Fibroblast of skin of left quadriceps (primary cell): ENCODE results near the gene RIPOR3.
"Not testable (repeated sequence)": the region's sequence is repeated elsewhere in the genome, so short reads cannot be mapped to it uniquely, and the experiment has no call there.

Source experiments
- DNase-seq, 2 experiments: peaks; one replicate each; pipeline ENCODE4 v3.0.0-alpha.2; 2013; ENCODE audit warnings: low read depth in 2 of 2

RIPOR3 gene

DNA sequence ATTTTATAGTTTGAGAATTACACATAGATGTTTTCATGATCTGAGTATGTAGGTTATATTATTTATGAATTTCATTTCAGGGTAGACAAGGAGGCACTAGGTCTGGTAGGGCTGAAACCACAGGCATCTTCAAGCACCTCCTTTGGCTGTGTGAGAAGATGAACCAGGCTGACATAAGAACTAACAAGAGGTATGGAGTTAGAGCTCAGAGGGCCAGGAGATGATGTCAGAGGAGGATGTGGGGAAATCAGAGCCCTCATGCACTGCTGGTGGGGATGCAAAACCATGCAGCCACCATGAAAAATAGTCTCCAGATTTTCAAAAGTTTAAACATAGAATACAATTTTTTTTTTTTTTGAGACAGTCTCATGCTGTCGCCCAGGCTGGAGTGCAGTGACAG is 13.6 kb upstream of the RIPOR3 start:
- no peak for DNase-seq

DNA sequence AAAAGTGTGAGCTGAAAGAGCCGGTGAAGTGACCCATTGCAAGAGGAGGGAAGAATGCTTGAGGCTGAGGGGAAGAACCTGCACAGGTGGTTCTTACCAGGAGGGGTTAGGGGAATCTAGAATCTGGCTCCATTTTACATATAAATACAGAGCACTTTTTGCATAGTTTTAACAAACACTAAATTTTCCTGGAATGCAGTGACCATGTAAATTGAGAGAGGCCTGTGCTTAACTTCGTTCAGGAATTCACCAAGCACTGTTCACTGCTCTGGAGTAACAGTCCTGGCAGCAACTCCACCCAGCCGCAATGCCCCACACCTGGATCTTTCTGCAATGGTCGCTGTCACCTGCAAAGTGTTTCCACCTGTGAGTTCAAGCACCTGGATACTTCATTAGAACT is 13.2 kb upstream of the RIPOR3 start:
- no peak for DNase-seq

DNA sequence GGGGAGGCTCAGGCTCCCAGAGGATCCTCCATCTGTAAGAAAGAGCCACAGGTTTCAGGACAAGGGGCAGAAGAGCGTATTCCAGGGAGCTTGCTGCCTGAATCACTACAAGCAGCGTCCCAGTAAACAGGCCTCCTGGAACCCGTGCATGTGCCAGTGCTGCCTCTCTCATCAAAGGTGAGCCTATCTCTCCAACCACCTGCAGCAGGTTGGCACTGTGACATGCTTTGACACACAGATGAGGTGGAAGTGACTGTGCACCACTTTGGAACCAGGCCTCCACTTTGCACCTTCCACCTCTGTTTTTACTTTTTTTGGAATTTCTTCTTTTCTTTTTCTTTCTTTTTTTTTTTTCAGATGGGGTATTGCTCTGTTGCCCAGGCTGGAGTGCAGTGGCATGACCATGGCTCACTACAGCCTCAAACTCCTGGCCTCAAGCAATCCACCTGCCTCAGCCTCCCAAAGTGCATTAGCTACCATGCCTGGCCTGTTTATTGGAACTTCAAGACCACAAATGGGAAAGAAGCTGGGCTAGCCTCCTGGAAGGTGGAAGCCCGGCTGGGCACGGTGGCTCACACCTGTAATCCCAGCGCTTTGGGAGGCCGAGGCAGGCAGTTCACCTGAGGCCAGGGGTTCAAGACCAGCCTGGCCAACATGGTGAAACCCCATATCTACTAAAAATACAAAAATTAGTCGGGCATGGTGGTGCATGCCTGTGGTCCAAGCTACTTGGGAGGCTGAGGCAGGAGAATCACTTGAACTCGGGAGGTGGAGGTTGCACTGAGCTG is 12.5 kb upstream of the RIPOR3 start:
- not testable (repeated sequence) for DNase-seq

- no peak for DNase-seq
These were observed 10.0 kb upstream of the RIPOR3 start for GRCh38 chr20:50701041-50701963.

DNA sequence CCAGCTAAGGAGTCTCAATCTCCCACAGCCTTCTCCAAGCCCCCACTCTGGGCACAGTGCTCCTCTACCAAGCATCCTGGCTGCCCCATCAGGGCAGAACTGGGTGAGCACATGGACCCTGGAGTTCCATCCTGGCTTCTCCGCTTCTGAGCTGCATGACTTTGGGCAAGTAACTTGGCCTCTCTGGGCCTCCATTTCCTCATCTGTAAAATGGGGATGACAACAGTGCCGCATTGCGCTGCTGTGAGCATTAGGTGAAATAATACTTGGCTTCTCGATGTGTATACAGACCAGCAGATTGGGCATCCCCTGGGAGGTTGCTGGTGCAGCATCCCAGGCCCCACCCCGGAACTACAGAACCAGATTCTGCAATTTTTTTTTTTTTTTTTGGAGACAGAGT is 8.3 kb upstream of the RIPOR3 start:
- no peak for DNase-seq

- not testable (repeated sequence) for DNase-seq
These were observed 6.9 kb upstream of the RIPOR3 start for GRCh38 chr20:50698255-50698654.

DNA sequence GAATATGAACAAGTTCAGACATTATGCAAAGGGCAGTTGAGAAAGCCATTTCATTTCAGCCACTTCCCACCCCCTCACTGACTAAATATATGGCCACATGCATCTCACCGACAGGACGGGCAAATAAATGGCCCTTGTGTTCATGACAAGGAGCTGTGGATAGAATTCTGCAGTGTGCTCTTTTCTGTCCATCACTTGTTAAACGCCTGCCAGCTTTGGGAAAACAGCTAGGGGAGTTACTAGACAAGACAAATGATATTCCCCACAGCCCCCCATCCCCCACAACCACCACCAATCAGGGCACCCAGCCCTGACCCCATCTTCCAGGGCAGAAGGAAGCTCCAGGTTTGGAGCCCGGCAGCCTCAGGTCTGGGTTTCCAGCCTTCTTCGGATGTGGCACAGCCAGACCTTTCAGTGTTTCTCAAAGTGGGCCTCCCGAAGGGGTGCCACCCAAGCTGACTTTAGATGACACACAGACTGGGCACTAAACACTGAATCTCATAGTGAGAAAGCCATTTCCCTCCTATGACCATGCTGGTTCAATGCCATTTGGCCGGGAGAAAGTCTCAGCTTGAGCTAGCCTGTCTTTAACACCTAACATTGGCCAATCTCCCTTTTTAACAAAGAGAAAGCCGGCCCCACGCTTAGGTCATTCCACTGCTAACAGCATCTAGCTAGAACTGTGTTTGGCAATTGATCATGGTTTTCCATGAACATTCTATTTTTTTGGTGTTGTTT is 4.0 kb upstream of the RIPOR3 start:
- DNase-seq = no peak

DNA sequence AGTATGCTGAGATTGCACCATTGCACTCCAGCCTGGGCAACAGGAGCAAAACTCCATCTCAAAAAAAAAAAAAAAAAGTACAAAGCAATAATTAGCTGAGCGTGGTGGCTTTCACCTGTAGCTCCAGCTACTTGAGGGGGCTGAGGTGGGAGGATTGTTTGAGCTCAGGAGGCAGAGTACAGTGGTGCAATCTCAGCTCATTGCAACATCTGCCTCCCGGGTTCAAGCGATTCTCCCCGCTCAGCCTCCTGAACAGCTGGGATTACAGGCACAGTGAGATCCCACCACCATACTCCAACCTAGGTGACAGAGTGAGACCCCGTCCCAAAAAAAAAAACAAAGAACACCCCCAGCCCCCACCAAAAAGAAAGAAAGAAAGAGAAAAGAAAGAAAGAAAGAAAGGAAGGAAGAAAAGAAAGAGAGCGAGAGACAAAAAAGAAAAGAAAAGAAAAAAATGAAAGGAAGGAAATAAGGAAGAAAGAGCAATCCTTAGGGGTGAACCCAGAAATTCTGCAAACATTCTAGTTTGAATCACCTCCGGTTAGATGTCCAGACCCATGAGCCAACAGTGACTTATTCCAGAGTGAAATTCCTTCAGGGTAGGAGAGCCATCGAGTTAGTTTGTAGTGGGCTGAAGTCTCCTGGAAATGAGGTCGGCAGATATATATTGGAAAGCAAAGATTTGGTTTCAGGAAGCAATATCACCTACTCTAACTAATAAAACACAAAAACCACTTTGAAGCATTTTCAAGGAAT is 3.2 kb upstream of the RIPOR3 start:
- DNase-seq = no peak

DNA sequence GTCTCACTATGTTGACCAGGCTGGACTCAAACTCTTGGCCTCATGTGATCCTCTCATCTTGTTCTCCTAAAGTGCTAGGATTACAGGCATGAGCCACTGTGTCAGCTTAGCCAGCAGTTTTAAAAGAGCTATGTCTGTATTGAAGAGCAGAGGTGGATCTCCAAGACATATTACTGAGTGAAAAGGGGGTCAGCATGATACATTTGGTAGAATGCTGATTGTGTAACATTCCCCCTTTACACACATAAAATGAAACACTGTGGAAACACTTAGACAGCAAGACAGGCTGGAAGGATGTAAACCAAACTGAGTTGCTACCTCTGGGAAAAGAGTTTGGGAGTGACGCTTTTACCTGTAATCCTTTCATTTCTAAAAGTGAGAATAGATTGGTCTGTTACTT is 1.7 kb upstream of the RIPOR3 start:
- DNase-seq = no peak

DNA sequence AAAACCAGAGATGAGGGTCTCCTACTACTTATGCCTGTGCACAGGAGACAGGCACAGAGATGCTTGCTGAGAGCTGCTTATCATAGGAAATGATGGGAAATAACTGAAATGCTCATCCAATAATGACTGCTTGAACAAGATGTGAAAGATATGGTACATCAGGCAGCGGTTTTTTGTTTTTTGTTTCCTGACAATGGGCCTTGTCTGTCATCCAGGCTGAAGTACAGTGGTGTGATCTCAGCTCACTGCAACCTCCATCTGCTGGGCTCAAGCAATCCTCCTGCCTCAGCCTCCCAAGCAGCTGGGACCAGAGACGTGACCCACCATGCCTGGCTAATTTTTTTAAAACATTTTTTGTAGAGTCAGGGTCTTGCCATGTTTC is 1.2 kb upstream of the RIPOR3 start:
- DNase-seq = no peak

DNA sequence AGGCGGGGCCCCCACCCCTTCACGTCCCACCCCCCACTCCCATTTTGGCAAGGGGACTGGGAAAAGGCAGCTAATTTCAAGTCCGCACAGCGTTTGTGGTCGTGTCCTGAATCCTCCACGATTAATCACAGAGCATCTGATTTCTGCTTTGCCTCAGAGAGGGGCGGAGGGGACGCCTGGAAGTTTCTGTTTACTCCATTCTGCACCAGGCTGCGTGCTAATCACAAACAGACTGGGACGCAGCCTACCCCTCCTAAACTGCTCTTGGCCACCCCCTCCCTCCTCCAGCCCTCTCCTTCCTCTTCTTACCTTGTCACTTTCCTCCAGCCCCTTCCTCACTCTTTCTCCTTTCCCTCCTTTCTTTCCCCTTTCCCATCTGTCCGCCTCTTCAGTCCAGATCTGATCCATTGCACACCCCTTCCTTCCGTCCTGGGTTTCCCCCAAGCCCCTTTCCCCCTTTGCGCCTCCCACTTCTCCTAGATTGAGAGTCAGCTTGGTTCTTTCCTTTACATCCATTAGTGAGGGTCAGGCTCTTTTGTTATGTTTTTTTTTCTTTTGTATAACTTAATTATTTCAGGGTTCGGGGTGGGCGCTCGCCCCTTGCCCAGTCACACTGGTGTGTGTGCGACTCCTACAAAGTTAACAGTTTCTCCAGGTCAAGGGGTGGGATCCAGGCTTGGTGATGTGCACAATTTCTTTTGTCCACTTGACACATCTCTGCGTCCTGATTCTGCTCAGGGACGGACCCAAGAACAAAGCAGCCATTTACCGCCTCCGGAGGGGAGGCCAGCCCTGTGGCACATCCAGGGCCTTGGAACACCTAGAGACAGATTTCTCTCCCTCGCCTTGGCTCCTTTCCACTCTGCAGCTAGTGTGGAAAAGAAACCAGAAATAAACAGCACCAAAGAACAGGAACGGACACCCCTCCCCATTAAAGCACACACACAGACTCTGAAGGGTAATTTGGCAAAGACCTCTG is 520 bp upstream of the RIPOR3 start:
- peak; percentile 44 to 57 for DNase-seq

DNA sequence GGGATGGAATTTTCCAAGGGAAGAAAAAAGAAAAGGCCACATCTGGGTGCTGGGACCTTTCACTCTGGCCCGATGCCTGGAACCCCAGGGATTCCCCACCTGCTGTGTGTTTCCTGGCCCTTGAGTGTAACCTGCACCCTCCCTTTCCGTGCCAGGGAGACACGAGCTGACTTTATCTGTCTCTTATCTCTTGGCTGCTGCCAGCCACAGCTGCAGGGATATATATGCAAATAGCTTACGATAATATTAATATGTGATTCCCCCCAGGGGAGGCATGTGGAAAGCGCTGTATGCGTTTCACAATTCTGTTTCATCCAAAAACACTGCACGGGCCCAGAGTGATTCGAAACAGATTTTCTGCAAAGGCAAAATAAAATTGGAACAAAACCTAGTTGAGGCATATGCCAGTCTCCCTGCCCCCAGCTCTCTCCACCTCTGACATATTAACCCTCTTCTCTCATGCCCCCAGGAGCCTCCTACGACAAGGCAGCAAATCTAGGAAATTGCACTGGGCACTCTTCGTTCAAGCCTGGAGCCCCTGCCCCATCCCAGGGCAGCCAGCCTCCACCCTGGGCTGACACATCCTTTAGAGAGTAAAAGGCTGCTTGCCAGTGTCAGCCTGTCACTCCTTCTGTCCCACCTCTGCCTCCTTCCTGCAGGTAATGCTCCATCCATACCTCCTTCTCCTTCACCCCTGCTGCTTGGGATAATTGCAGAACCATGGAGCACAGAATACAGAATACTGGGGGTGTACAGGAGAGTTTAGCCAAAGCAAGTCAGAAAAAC is 1.3 kb downstream of the RIPOR3 start:
- DNase-seq = peak; percentile 31 to 38

GRCh38 chr20:50688256-50688975 is 2.9 kb downstream of the RIPOR3 start:
- DNase-seq = no peak

- no peak for DNase-seq
These were observed 4.5 kb downstream of the RIPOR3 start for GRCh38 chr20:50686821-50687220.

DNA sequence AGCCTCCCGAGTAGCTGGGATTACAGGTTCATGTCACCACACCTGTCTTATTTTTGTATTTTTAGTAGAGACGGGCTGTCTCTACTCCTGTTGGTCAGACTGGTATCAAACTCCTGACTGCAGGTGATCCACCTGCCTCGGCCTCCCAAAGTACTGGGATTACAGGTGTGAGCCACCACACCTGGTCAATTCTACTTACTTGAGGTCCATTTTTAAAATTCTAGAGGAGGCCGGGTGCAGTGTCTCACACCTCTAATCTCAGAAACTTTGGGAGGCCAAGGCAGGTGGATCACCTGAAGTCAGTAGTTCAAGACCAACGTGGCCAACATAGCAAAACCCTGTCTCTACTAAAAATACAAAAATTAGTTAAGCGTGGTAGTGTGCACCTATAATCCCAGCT is 7.8 kb downstream of the RIPOR3 start:
- DNase-seq = no peak

- no peak for DNase-seq
These were observed 8.3 kb downstream of the RIPOR3 start for GRCh38 chr20:50682947-50683530.

GRCh38 chr20:50682065-50682464 is 9.3 kb downstream of the RIPOR3 start:
- DNase-seq = no peak

GRCh38 chr20:50681359-50682064 is 9.8 kb downstream of the RIPOR3 start:
- DNase-seq = no peak
